HEK293T (cell line): Measurements from ENCODE around the gene ERVMER34-1.

Experiments
- L3MBTL2 ChIP-seq: fragments of 450-650 bp; conservative IDR thresholded peaks from 2 replicates; pipeline ENCODE4 v1.6.1; 2016; ENCODE audit warnings: mild to moderate bottlenecking
- SUZ12 ChIP-seq: fragments of 450-650 bp; IDR thresholded peaks from 2 replicates; pipeline ENCODE4 v1.6.1; 2016; ENCODE audit warnings: mild to moderate bottlenecking
- TARDBP ChIP-seq: fragments of 450-650 bp; IDR thresholded peaks from 2 replicates; pipeline ENCODE4 v1.6.1; 2016

DNA sequence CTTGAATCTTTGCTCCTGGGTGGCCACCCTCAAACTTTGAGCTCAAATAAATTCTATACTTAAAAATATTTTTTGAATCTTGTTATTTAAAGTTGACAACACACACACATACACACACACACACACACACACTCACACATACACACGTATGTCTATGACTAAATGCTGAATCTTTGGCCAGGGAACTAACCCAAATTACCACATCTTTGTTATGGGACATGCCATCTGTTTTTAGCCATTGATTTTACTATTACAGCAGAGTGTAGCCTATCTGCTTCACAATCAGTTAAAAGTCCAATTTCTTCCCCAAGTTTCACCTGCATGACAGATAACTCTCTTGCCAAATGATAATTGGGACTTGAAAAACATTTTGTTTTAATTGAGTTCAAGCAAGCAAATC is 47.1 kb downstream of the ERVMER34-1 start:
- TF ChIP-seq L3MBTL2 (no peak), SUZ12 (no peak), TARDBP (no peak)
